AG04450 (cell line): ENCODE measurements around the gene LZTS3. TPM values are rescaled to one million over a fixed set of nuclear protein-coding genes. Genes with fewer than 3 reads are reported as not detected.

ENCODE experiments used
- CTCF ChIA-PET: fragments of 300-600, 350-600 bp; formaldehyde crosslinking; extraction: SDS; loops from one replicate; lab custom pipeline; 2022; ENCODE audit warnings: antibody characterized with exemption, inconsistent platforms; lab: Charles Lee
- POLR2A ChIA-PET: fragments of 350-600 bp; formaldehyde crosslinking; extraction: SDS; loops from one replicate; lab custom pipeline; 2021; ENCODE audit warnings: antibody characterized with exemption, inconsistent platforms; lab: Yijun Ruan, JAX
- DNase-seq: peaks from one replicate; pipeline ENCODE4 v3.0.0-alpha.2; 2011; ENCODE audit warnings: low read depth, low spot score
- H3K27ac ChIP-seq: one replicate; pipeline ENCODE4 v1.5.1; 2012; ENCODE audit warnings: low read depth, low read length, control low read depth
- H3K27me3 ChIP-seq: one replicate; pipeline ENCODE4 v1.6.0; 2012; ENCODE audit warnings: low read length; ENCODE audit not compliant: control insufficient read depth, insufficient read depth
- H3K4me3 ChIP-seq: 2 replicates; pipeline ENCODE4 v1.5.1; 2011; ENCODE audit warnings: mild to moderate bottlenecking, low read depth, low read length, control low read depth
- H3K9me3 ChIP-seq: 2 replicates; pipeline ENCODE4 v1.5.1; 2012; ENCODE audit warnings: low read length; ENCODE audit not compliant: control insufficient read depth, insufficient read depth
- CTCF ChIP-seq: IDR thresholded peaks from 2 replicates; pipeline ENCODE4 v1.5.1; 2011; ENCODE audit warnings: low read depth, low read length, control low read depth, inconsistent platforms
- polyA plus RNA-seq: library from polyadenylated mRNA; depleted of rRNA; stranded (reverse); fragments of >200 nt; gene quantifications from 2 replicates; pipeline ENCODE4 v1.2.3, GENCODE V29; 2011

Gene LZTS3
- polyA plus RNA-seq, 1 experiment = 2.0 TPM

GRCh38 chr20:3204124-3204794, 30.9 kb upstream of the LZTS3 start, which contains the start of gene DDRGK1:
DDRGK1 (minus strand) TSS chr20:3204682; CDS start chr20:3204627, 55 bp downstream.
- DNase-seq = peak; percentile 27
- Histone ChIP-seq H3K27me3 (no peaks in the 10 kb centered on the region), H3K4me3 (peak within 1 kb of the TSS; percentile 97), H3K27ac (peak within 1 kb of the TSS; percentile 61), H3K9me3 (no peaks in the 10 kb centered on the region; the same call in 1 of the 2 replicates)
- ChIA-PET POLR2A (no interaction called here), CTCF (no interaction called here)
- TF ChIP-seq CTCF = no peak

- no peaks in the 10 kb centered on the region; the same call in 1 of the 2 replicates for H3K9me3 ChIP-seq
- no peak overlapping the region for H3K27ac ChIP-seq
- H3K4me3 ChIP-seq = peak overlapping the region; percentile 97
- no peak for TF ChIP-seq CTCF
- ChIA-PET POLR2A (interaction anchor here (0.8 kb wide), 1 partner anchor 17 kb away, joined by 3 read pairs; no protein-coding TSS in a partner anchor), CTCF (interaction anchor here (1.9 kb wide), 1 partner anchor 15 kb away, joined by 12 read pairs; no protein-coding TSS in a partner anchor)
- DNase-seq = no peak
- no peaks in the 10 kb centered on the region for H3K27me3 ChIP-seq
These were observed 30.2 kb upstream of the LZTS3 start for GRCh38 chr20:3203315-3204123.

- ChIA-PET POLR2A (interaction anchor here (0.8 kb wide), 1 partner anchor 17 kb away, joined by 3 read pairs; no protein-coding TSS in a partner anchor), CTCF (interaction anchor here (1.9 kb wide), 1 partner anchor 15 kb away, joined by 12 read pairs; no protein-coding TSS in a partner anchor)
- Histone ChIP-seq H3K4me3 (peak overlapping the region; percentile 97), H3K27ac (no peak overlapping the region), H3K9me3 (no peaks in the 10 kb centered on the region; the same call in 1 of the 2 replicates), H3K27me3 (no peaks in the 10 kb centered on the region)
- no peak for DNase-seq
- TF ChIP-seq CTCF = no peak
These were observed 29.6 kb upstream of the LZTS3 start for GRCh38 chr20:3202965-3203314.

GRCh38 chr20:3199976-3200755, 26.8 kb upstream of the LZTS3 start:
- ChIA-PET POLR2A (interaction anchor here (0.6 kb wide), 1 partner anchor 185 kb away, joined by 4 read pairs; no protein-coding TSS in a partner anchor), CTCF (no interaction called here)
- no peaks in the 10 kb centered on the region; the same call in 1 of the 2 replicates for H3K9me3 ChIP-seq
- TF ChIP-seq CTCF = no peak
- H3K4me3 ChIP-seq = no peak overlapping the region
- H3K27ac ChIP-seq = no peak overlapping the region
- no peaks in the 10 kb centered on the region for H3K27me3 ChIP-seq
- DNase-seq = no peak
